ES-I3 (cell line): ENCODE results near the gene ARRB1.
"Not testable (repeated sequence)": the region's sequence is repeated elsewhere in the genome, so short reads cannot be mapped to it uniquely, and the experiment has no call there.

Experiments
- H3K36me3 ChIP-seq: 2 replicates; pipeline ENCODE4 v1.6.1; 2013; ENCODE audit warnings: mild to moderate bottlenecking, low read length, control low read depth, moderate library complexity; ENCODE audit not compliant: insufficient read depth
- H3K4me1 ChIP-seq: 2 replicates; pipeline ENCODE4 v1.6.1; 2013; ENCODE audit warnings: mild to moderate bottlenecking, control low read depth, low read length; ENCODE audit not compliant: insufficient read depth
- H3K9ac ChIP-seq: 2 replicates; pipeline ENCODE4 v1.6.1; 2013; ENCODE audit warnings: low read depth, mild to moderate bottlenecking, low read length, moderate library complexity
- H3K9me3 ChIP-seq: 2 replicates; pipeline ENCODE4 v1.6.1; 2013; ENCODE audit warnings: mild to moderate bottlenecking, low read length, moderate library complexity; ENCODE audit not compliant: control insufficient read depth, insufficient read depth

The ARRB1 gene

GRCh38 chr11:75380716-75381420 is 29.4 kb upstream of the ARRB1 start:
- H3K36me3 ChIP-seq = no peaks in the 10 kb centered on the region
- H3K4me1 ChIP-seq = peaks cover 4% of the 10 kb centered on the region; the same call in 1 of the 2 replicates
- H3K9me3 ChIP-seq = no peaks in the 10 kb centered on the region
- no peak overlapping the region for H3K9ac ChIP-seq

DNA sequence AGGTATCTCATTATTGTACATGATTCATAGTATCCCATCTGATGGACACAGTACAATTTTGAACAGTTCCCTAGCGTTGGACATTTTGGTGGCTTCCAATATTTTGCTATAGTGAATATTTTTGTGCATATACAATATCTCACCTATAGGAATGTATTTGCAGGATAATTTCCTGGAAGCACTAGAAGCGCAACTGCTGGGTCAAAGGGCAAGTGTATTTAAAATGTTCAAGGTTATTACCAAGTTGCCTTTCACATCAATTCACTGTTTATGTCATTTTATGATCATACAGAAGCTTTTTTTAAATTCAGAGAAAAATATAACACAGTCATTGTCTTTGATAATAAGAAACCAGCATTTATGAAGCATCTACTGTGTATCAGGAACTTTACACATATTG is 28.8 kb upstream of the ARRB1 start:
- H3K36me3 ChIP-seq = no peaks in the 10 kb centered on the region
- no peaks in the 10 kb centered on the region for H3K9me3 ChIP-seq
- no peak overlapping the region for H3K9ac ChIP-seq
- H3K4me1 ChIP-seq = peaks cover 3% of the 10 kb centered on the region; the same call in 1 of the 2 replicates

GRCh38 chr11:75378776-75379175 is 27.3 kb upstream of the ARRB1 start:
- not testable (repeated sequence) for H3K4me1 ChIP-seq, H3K9ac ChIP-seq, H3K36me3 ChIP-seq, H3K9me3 ChIP-seq

- H3K4me1 ChIP-seq = no peaks in the 10 kb centered on the region; the same call in 1 of the 2 replicates
- H3K9ac ChIP-seq = no peak overlapping the region
- H3K9me3 ChIP-seq = no peaks in the 10 kb centered on the region
- no peaks in the 10 kb centered on the region for H3K36me3 ChIP-seq
Measured at GRCh38 chr11:75376175-75376574, 24.7 kb upstream of the ARRB1 start.

- Histone ChIP-seq H3K9me3 (no peaks in the 10 kb centered on the region), H3K4me1 (no peaks in the 10 kb centered on the region; the same call in 1 of the 2 replicates), H3K36me3 (no peaks in the 10 kb centered on the region), H3K9ac (no peak overlapping the region)
Measured at GRCh38 chr11:75375626-75376025, 24.2 kb upstream of the ARRB1 start.

- H3K36me3 ChIP-seq = no peaks in the 10 kb centered on the region
- no peaks in the 10 kb centered on the region for H3K9me3 ChIP-seq
- peaks cover 4% of the 10 kb centered on the region; the same call in 1 of the 2 replicates for H3K4me1 ChIP-seq
- no peak overlapping the region for H3K9ac ChIP-seq
Measured at GRCh38 chr11:75374646-75375045, 23.2 kb upstream of the ARRB1 start.

DNA sequence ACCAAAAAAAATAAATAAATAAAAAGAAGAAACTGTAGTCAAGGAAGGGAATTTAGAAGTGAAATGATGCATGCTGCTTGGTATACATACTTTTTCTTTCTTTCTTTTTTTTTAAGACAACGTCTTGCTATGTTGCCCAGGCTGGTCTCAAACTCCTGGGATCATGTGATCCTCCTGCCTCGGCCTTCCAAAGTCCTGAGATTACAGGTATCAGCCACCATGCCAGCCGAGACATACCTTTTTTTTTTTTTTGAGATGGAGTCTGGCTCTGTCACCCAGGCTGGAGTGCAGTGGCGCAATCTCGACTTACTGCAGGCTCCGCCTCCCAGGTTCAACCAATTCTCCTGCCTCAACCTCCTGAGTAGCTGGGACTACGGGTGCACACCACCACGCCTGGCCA is 21.7 kb upstream of the ARRB1 start:
- no peak overlapping the region for H3K9ac ChIP-seq
- H3K9me3 ChIP-seq = peaks cover 7% of the 10 kb centered on the region; the same call in 1 of the 2 replicates
- H3K4me1 ChIP-seq = peaks cover 5% of the 10 kb centered on the region; the same call in 1 of the 2 replicates
- no peaks in the 10 kb centered on the region for H3K36me3 ChIP-seq

GRCh38 chr11:75371949-75372876 is 20.8 kb upstream of the ARRB1 start:
- peaks cover 5% of the 10 kb centered on the region; the same call in 1 of the 2 replicates for H3K4me1 ChIP-seq
- H3K9ac ChIP-seq = no peak overlapping the region; the same call in 1 of the 2 replicates
- peaks cover 7% of the 10 kb centered on the region; the same call in 1 of the 2 replicates for H3K9me3 ChIP-seq
- no peaks in the 10 kb centered on the region for H3K36me3 ChIP-seq

- peaks cover 5% of the 10 kb centered on the region; the same call in 1 of the 2 replicates for H3K4me1 ChIP-seq
- H3K9me3 ChIP-seq = peaks cover 7% of the 10 kb centered on the region; the same call in 1 of the 2 replicates
- no peak overlapping the region for H3K9ac ChIP-seq
- no peaks in the 10 kb centered on the region for H3K36me3 ChIP-seq
Measured at GRCh38 chr11:75369560-75370255, 18.2 kb upstream of the ARRB1 start.

DNA sequence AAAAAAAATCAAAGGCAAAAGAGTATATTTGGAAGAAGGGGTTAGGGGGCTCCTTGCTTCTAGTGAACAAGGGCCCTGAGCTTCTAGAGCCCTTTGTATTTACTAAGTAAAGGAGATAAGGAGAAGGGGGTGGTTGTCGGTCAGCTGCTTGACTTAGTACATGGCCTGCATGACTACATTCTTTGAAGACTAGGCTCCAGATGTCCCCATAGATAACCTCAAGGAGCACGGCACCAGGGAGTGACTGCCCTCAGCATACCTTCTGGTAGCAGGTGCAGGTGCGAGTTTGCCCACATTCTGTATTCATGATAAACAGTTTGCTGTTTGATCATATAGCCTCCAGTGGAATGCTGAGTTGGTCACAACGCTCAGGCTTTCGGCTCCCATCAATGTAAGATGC is 15.4 kb upstream of the ARRB1 start:
- not testable (repeated sequence) for H3K36me3 ChIP-seq, H3K4me1 ChIP-seq, H3K9ac ChIP-seq, H3K9me3 ChIP-seq

DNA sequence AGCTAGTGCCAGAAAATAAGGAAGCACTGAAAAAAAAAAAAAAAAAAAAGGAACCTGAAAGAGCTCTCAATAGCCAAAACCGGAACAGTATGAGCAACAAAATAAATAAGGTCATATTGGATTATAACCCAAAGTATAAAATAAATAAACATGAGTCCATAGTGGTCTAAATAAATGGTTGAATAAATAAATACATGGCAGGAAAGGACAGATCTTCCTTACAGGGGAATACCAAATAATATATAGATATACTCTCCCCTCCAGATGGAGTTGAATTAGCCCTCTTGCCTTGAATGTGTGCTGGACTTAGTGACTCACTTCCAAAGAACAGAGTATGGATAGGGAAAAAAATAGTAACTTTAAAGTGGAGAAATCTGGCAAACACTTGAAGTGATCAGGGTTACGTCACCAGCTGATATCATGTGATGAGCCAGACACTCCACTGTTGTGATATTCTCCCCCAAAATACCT is 14.3 kb upstream of the ARRB1 start:
- Histone ChIP-seq H3K4me1 (peaks cover 5% of the 10 kb centered on the region; the same call in 1 of the 2 replicates), H3K9ac (no peak overlapping the region), H3K9me3 (peaks cover 7% of the 10 kb centered on the region; the same call in 1 of the 2 replicates), H3K36me3 (no peaks in the 10 kb centered on the region)

GRCh38 chr11:75362285-75362684 is 10.8 kb upstream of the ARRB1 start:
- H3K4me1 ChIP-seq, H3K9me3 ChIP-seq, H3K9ac ChIP-seq, H3K36me3 ChIP-seq: not testable (repeated sequence)

DNA sequence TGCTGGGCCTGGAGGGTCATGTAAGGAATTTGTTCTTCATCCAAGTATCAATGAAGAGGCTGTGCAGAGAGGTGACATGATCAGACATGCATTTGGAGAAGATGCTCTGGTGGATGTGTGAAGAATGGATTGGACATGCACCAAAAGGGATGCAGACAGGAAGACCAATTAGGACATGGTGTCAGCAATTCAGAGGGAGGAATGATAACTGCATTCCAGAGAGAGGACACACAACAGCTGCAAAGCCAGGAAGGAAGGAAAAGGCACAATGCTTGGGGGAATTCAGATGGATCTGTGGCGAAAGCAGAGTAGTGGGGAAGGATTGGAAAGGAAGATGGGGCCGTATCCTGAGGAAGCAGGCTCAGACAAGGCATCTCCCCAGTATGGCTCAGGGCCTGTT is 5.2 kb upstream of the ARRB1 start:
- H3K36me3 ChIP-seq = no peaks in the 10 kb centered on the region
- peaks cover 6% of the 10 kb centered on the region; the same call in 1 of the 2 replicates for H3K4me1 ChIP-seq
- H3K9me3 ChIP-seq = no peaks in the 10 kb centered on the region
- H3K9ac ChIP-seq = no peak overlapping the region

GRCh38 chr11:75355051-75355450 is 3.6 kb upstream of the ARRB1 start:
- Histone ChIP-seq H3K4me1 (peaks cover 6% of the 10 kb centered on the region; the same call in 1 of the 2 replicates), H3K9me3 (no peaks in the 10 kb centered on the region), H3K9ac (no peak overlapping the region)

More at GRCh38 chr11:75355051-75355450, 3.6 kb upstream of the ARRB1 start:
- no peaks in the 10 kb centered on the region for H3K36me3 ChIP-seq
